NT2/D1 (cell line): Measurements from ENCODE around the gene TOX2.

Source experiments
- SUZ12 ChIP-seq: IDR thresholded peaks from 2 replicates; pipeline ENCODE4 v1.6.1; 2011; ENCODE audit not compliant: insufficient read length, insufficient read depth; ENCODE audit errors: extremely low read depth
- YY1 ChIP-seq: IDR thresholded peaks from 2 replicates; pipeline ENCODE4 v1.6.1; 2011; ENCODE audit not compliant: insufficient read length, insufficient read depth
- ZNF274 ChIP-seq: IDR thresholded peaks from 2 replicates; pipeline ENCODE4 v1.6.1; 2011; ENCODE audit warnings: mild to moderate bottlenecking, low read depth, low read length

GRCh38 chr20:43910564-43910963 lies 4.1 kb upstream of the TOX2 start:
- TF ChIP-seq YY1 (no peak), ZNF274 (no peak), SUZ12 (no peak)
